ENCODE data around the gene PANK2. TPM values are rescaled to one million over a fixed set of nuclear protein-coding genes. Genes with fewer than 3 reads are reported as not detected.

PANK2 gene
- total RNA-seq, 1 donor from 2014 or later = 59.3 TPM

- Histone ChIP-seq H4K20me1 (ENCODE audit: insufficient read depth, low read length) (peaks cover 39% of the 10 kb centered on the region), H3K9me3 (ENCODE audit: insufficient read depth, low read depth, low read length) (peaks cover 5% of the 10 kb centered on the region), H3K9ac (ENCODE audit: low read length) (no peak overlapping the region), H3K36me3 (ENCODE audit: insufficient read depth, low read length) (peaks cover 37% of the 10 kb centered on the region), H3K4me3 (ENCODE audit: insufficient read depth, low read depth, low read length) (no peak overlapping the region), H2AFZ (ENCODE audit: low read depth, low read length) (no peak overlapping the region), H3K79me2 (ENCODE audit: insufficient read depth, low read length) (no peaks in the 10 kb centered on the region), H3K4me2 (ENCODE audit: low read length) (no peak overlapping the region), H3K27me3 (ENCODE audit: insufficient read depth, low read length) (no peaks in the 10 kb centered on the region), H3K27ac (ENCODE audit: low read depth, low read length) (no peak overlapping the region), H3K4me1 (ENCODE audit: insufficient read depth, low read length) (no peaks in the 10 kb centered on the region)
- no peaks in the 10 kb centered on the region for H3K27me3 Mint-ChIP-seq (ENCODE audit: low read depth, unreplicated experiment)
- H3K27ac Mint-ChIP-seq (ENCODE audit: unreplicated experiment) = no peak overlapping the region
- no peaks in the 10 kb centered on the region for H3K4me1 Mint-ChIP-seq (ENCODE audit: low read depth, unreplicated experiment)
- TF ChIP-seq, protein P1, sequence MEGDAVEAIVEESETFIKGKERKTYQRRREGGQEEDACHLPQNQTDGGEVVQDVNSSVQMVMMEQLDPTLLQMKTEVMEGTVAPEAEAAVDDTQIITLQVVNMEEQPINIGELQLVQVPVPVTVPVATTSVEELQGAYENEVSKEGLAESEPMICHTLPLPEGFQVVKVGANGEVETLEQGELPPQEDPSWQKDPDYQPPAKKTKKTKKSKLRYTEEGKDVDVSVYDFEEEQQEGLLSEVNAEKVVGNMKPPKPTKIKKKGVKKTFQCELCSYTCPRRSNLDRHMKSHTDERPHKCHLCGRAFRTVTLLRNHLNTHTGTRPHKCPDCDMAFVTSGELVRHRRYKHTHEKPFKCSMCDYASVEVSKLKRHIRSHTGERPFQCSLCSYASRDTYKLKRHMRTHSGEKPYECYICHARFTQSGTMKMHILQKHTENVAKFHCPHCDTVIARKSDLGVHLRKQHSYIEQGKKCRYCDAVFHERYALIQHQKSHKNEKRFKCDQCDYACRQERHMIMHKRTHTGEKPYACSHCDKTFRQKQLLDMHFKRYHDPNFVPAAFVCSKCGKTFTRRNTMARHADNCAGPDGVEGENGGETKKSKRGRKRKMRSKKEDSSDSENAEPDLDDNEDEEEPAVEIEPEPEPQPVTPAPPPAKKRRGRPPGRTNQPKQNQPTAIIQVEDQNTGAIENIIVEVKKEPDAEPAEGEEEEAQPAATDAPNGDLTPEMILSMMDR (IDR thresholded peaks at IDR 0.05; ENCODE audit: insufficient read depth, low read depth, low read length) = no peak
- TF ChIP-seq EZH2 (IDR thresholded peaks at IDR 0.05; ENCODE audit: insufficient read depth, low read length) = no peak
- no peak overlapping the region for H3K4me3 Mint-ChIP-seq (ENCODE audit: unreplicated experiment)
- H3K36me3 Mint-ChIP-seq (ENCODE audit: low read depth, unreplicated experiment) = peaks cover 36% of the 10 kb centered on the region
- H3K9me3 Mint-ChIP-seq (ENCODE audit: unreplicated experiment) = no peaks in the 10 kb centered on the region
- DNase-seq (ENCODE audit: low read depth) = no peak
- no peak for FAIRE-seq
Observed at GRCh38 chr20:3861191-3861590, 28.0 kb upstream of the PANK2 start.

GRCh38 chr20:3862333-3862732, 26.9 kb upstream of the PANK2 start:
- Histone ChIP-seq H3K4me1 (ENCODE audit: insufficient read depth, low read length) (no peaks in the 10 kb centered on the region), H3K36me3 (ENCODE audit: insufficient read depth, low read length) (peaks cover 32% of the 10 kb centered on the region), H4K20me1 (ENCODE audit: insufficient read depth, low read length) (peaks cover 34% of the 10 kb centered on the region), H3K4me3 (ENCODE audit: insufficient read depth, low read depth, low read length) (no peak overlapping the region), H3K27me3 (ENCODE audit: insufficient read depth, low read length) (no peaks in the 10 kb centered on the region), H3K79me2 (ENCODE audit: insufficient read depth, low read length) (no peaks in the 10 kb centered on the region), H3K9ac (ENCODE audit: low read length) (no peak overlapping the region), H3K27ac (ENCODE audit: low read depth, low read length) (no peak overlapping the region), H3K4me2 (ENCODE audit: low read length) (no peak overlapping the region), H2AFZ (ENCODE audit: low read depth, low read length) (no peak overlapping the region), H3K9me3 (ENCODE audit: insufficient read depth, low read depth, low read length) (peaks cover 5% of the 10 kb centered on the region)
- no peaks in the 10 kb centered on the region for H3K4me1 Mint-ChIP-seq (ENCODE audit: low read depth, unreplicated experiment)
- H3K27ac Mint-ChIP-seq (ENCODE audit: unreplicated experiment) = no peak overlapping the region
- no peaks in the 10 kb centered on the region for H3K27me3 Mint-ChIP-seq (ENCODE audit: low read depth, unreplicated experiment)
- no peak for FAIRE-seq
- no peak overlapping the region for H3K4me3 Mint-ChIP-seq (ENCODE audit: unreplicated experiment)
- no peaks in the 10 kb centered on the region for H3K9me3 Mint-ChIP-seq (ENCODE audit: unreplicated experiment)
- H3K36me3 Mint-ChIP-seq (ENCODE audit: low read depth, unreplicated experiment) = peaks cover 33% of the 10 kb centered on the region
- no peak for DNase-seq (ENCODE audit: low read depth)
- TF ChIP-seq, protein P1 (IDR thresholded peaks at IDR 0.05; ENCODE audit: insufficient read depth, low read depth, low read length) = no peak
- no peak for TF ChIP-seq EZH2 (IDR thresholded peaks at IDR 0.05; ENCODE audit: insufficient read depth, low read length)

DNA sequence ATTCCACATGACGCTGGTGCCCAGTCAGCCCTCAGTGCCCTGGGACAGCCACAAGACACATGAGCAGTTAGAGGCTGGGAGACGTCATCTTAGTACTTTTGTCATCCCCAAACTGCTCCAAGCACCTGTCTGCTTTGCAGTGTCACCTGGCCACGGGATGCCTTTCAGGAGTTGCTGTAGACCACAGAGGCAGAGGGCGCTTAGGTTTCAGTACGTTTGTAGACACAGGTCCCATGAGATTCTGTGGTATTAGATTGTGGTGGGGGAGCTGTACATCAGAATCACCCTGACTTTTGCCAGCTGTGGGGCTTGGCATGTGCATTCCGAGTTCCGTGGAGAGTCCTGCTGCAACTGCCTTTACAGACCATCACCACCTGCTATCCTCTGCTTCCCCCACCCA, 25.9 kb upstream of the PANK2 start:
- Histone ChIP-seq H4K20me1 (ENCODE audit: insufficient read depth, low read length) (peaks cover 26% of the 10 kb centered on the region), H3K4me3 (ENCODE audit: insufficient read depth, low read depth, low read length) (no peak overlapping the region), H3K4me2 (ENCODE audit: low read length) (no peak overlapping the region), H3K79me2 (ENCODE audit: insufficient read depth, low read length) (no peaks in the 10 kb centered on the region), H3K36me3 (ENCODE audit: insufficient read depth, low read length) (peaks cover 34% of the 10 kb centered on the region), H3K27ac (ENCODE audit: low read depth, low read length) (no peak overlapping the region), H3K9me3 (ENCODE audit: insufficient read depth, low read depth, low read length) (peaks cover 5% of the 10 kb centered on the region), H3K27me3 (ENCODE audit: insufficient read depth, low read length) (no peaks in the 10 kb centered on the region), H2AFZ (ENCODE audit: low read depth, low read length) (no peak overlapping the region), H3K9ac (ENCODE audit: low read length) (no peak overlapping the region), H3K4me1 (ENCODE audit: insufficient read depth, low read length) (no peaks in the 10 kb centered on the region)
- DNase-seq (ENCODE audit: low read depth) (no peak), FAIRE-seq (no peak)
- H3K36me3 Mint-ChIP-seq (ENCODE audit: low read depth, unreplicated experiment) = peaks cover 37% of the 10 kb centered on the region
- no peaks in the 10 kb centered on the region for H3K9me3 Mint-ChIP-seq (ENCODE audit: unreplicated experiment)
- no peaks in the 10 kb centered on the region for H3K27me3 Mint-ChIP-seq (ENCODE audit: low read depth, unreplicated experiment)
- no peaks in the 10 kb centered on the region for H3K4me1 Mint-ChIP-seq (ENCODE audit: low read depth, unreplicated experiment)
- TF ChIP-seq, protein P1 (IDR thresholded peaks at IDR 0.05; ENCODE audit: insufficient read depth, low read depth, low read length) = no peak
- TF ChIP-seq EZH2 (IDR thresholded peaks at IDR 0.05; ENCODE audit: insufficient read depth, low read length) = no peak
- H3K4me3 Mint-ChIP-seq (ENCODE audit: unreplicated experiment) = no peak overlapping the region
- H3K27ac Mint-ChIP-seq (ENCODE audit: unreplicated experiment) = no peak overlapping the region
